ENCODE measurements around the gene LETM1.
"Not testable (repeated sequence)": the region's sequence is repeated elsewhere in the genome, so short reads cannot be mapped to it uniquely, and the experiment has no call there.

Gene LETM1

GRCh38 chr4:1851160-1851559, 4.8 kb downstream of the LETM1 start:
- no peak for DNase-seq

- DNase-seq = no peak
Observed at GRCh38 chr4:1850276-1850675, 5.7 kb downstream of the LETM1 start.

GRCh38 chr4:1846580-1846979, 9.4 kb downstream of the LETM1 start:
- DNase-seq = no peak

GRCh38 chr4:1844618-1845017, 11.3 kb downstream of the LETM1 start:
- DNase-seq = not testable (repeated sequence)

- DNase-seq = no peak
Observed at GRCh38 chr4:1843852-1844251, 12.1 kb downstream of the LETM1 start.

DNA sequence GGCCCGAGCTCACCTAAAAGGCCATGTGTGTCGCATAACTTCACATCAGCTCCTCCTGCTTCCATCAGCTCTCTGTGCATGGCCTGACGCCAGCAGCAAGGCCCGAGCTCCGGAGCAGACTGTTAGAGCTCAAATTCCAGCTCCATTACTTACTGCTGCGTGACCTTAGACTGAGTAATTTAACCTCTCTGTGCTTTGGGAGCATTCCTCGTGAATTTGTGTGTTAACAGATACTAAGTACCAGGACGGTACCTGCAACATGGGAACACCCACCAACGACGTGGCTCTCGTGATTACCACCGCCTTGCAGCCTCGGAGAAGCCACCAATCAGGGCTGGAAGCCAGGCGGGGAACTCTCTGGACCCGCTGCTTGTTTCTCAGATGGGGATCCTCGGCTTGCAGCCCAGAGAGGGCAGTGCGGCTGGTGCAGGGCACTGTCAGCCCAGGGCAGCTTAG, 12.9 kb downstream of the LETM1 start:
- no peak for DNase-seq

GRCh38 chr4:1842339-1842895, 13.5 kb downstream of the LETM1 start:
- DNase-seq = no peak

DNA sequence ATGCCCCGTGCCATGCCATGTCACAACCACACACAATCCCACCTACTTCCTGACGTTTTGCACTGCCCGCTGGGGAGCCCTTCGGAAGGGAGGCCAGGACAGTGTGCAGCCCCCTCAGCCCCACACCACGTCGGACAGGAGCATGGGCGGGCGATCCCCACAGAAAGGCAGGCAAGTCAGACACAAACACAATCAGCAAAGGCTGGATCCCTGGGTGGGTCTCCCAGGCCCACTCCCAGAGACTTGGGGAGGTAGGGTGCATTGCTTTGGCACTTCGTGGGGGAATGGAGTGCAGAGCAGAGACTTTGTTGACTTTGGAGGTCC, 14.1 kb downstream of the LETM1 start:
- no peak for DNase-seq

- DNase-seq = no peak
Observed at GRCh38 chr4:1841201-1841886, 14.6 kb downstream of the LETM1 start.

- no peak for DNase-seq
Observed at GRCh38 chr4:1839282-1839681, 16.7 kb downstream of the LETM1 start.

GRCh38 chr4:1837069-1837468, 18.9 kb downstream of the LETM1 start:
- DNase-seq = no peak

DNA sequence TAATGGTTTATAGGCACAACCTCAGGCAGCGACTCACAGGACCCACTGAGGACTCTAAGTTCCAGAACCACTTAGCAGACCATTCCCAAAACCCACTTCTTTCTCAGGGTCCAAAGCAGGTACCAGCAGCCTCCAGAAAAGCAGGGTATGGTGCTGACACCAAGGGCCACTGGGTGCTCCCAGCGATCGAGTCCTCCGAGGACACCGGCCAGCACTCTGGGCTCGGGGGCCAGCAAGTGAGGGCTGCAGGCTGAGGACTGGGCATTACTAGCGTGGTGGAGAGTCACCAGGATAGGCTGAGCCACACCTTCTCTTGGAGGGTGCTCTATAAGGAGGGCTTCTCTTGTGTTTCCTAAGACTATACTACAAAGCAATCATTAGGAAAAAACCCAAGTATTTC, 19.3 kb downstream of the LETM1 start:
- DNase-seq = no peak

DNA sequence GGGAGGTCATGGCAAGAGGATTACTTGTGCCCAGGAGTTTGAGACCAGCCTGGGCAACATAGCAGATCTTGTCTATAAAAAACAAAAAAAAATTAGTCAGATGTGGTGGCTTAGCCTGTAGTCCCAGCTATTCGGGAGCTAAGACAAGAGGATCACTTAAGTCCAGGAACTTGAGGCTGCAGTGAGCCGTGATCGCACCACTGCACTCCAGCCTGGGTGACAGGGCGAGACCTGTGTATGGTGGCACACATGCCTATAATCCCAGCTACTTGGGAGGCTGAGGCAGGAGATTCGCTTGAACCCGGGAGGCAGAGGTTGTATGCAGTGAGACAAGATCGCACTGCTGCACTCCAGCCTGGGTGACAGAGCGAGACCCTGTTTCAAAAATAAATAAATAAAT, 20.1 kb downstream of the LETM1 start:
- DNase-seq = not testable (repeated sequence)

- no peak for DNase-seq
Observed at GRCh38 chr4:1834047-1834775, 21.7 kb downstream of the LETM1 start.

DNA sequence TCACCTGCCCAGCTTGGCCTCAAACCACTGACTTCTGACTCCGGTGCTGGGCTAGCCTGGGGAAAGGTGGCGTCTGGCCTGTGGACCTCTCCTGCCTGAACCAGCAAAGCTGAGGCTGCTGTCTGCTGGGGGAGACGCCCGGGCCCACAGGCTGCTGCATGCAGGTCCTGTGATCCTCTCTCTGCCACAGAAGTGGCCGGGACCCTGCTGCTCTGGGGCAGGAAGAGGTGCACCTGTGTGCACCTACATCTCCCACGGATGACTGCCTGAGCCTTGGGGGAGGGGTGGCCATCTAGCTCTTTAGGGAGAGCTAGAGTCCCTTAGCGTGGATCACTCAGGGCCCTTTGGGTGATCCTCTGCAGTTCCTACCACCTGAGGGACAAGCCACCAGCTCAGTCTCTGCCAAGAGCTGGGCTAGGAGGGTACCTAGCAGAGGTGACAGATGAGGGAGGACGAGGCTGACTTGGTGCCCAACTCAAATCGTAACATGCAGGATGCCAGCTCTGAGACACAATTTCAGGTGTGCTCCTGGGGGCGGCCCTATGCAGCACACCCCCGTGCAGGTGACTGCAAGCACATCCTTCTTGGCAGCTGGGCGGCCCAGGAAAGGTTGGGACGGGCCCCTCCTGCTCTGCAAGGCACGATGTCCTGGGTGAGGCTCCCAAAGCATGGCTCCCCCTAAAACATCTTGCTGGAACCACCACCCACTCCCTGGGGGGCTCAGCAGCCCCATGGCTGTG, 22.5 kb downstream of the LETM1 start:
- no peak for DNase-seq

DNA sequence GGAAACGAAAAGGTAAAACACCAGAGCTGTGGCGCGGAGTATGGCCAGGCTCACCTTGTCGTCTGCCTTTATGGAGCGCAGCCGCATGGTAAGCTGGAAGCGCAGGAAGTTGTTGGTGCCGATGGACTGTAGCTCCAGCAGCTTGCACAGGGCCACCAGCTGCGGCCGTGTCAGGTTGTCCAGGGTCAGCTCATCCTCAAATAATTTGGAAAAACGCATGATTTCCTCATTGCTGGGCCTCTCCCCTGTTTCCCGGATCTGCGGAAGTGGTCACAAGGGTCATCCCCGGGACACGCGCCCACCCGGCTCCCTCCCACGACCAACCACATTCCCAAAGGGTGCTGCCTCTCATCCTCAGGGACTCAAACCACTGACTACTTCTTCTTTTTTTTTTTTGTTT, 23.3 kb downstream of the LETM1 start:
- no peak for DNase-seq

DNA sequence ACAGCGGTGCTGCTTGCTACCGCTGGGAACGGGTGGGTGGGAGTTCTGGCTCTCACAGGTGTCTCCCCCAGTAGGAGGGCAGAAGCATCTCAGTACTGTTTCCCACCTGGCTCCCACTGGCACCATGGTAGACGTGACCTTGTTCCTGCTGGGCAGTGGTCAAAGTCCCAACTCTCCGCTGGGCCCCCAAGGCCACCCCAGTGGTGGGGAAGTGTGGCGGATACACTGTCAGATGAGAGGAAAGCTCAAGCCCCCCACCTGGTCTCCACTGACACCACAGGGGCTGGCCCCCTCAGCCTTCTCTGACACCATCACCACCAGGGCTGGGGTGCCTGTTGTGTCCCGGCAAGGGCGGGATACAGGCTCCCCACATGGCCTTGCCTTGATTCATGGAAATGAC, 24.6 kb downstream of the LETM1 start:
- no peak for DNase-seq

DNA sequence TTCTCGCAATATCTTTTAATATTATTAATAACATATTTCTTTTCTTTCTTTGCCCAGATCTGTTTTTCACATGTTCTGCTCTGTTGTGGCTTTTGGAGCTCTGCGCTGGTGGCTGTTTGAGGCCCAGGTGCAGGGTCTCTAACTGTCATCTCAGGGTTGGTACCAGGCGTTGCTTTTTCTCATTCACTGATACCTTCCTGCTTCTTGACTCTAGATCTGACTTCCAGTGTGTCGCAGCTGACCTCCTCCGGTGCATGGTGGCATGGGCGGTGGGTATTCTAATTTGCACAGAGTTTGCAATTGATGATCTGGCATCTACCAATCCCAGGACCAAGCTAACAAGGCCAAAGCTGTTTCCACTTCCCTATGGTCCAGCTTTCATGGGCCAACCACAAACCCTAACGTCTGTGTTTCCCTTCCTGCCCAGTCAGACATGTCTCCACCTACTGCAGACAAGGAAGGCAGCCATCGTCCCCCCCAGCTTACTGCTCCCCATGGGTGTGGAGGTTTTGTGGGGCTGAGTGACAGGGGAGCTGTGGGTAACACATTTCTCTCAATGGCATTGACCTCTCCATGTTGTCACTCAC, 25.2 kb downstream of the LETM1 start:
- no peak for DNase-seq

DNA sequence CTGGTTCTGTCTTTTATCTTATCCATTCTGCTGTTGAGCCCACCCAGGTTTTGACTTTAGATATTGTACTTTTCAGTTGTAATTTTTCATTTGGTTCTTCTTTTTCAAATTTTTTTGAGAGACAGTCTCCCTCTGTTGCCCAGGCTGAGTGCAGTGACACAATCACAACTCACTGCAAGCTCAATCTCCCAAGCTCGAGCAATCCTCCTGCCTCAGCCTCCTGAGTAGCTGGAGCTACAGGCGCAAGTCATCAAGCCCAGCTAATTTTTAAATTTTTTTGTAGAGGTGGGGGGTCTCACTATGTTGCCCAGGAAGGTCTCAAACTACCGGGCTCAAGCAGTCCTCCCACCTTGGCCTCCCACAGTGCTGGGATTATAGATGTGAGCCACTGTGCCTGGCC, 25.7 kb downstream of the LETM1 start:
- no peak for DNase-seq

GRCh38 chr4:1826531-1827350, 29.2 kb downstream of the LETM1 start:
- DNase-seq = no peak

DNA sequence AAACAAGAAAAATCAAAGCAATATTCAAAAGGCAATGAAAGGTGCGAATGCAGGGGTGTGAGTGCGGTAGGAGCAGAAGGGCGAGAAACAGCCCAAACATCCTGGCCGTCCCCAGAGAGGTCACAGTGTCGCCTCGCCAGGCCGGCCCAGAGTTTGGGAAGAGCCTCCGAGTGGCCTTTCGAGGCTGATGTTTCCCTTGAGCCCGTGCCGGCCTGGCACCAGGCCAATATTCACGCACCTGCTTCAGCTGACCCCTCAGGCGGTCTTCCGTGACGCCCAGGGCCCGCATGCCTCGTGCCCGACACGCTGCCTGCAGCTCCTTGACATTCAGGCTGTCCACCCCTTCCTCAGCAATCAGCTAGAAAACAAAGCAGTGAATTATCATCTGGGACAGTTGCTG, 30.6 kb downstream of the LETM1 start:
- no peak for DNase-seq

DNA sequence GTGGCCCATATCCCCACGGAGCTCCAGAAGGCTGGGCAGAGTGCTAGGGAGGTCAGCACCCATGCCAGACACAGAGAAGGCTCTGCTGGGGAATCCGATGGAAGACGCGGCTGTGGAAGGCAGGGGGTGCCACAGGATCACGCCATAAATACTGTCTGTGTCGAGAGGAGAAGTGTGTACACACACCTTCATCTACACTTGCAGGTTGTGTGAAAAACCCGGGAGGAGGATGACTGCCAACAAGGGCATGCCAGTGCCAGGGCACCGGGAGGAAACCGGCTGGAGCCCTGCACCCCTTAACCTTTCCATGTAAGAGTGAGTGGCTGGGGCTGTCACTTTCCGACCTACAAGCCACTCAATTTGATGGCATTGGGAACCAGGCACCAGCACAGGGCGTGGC, 31.2 kb downstream of the LETM1 start:
- DNase-seq = no peak

GRCh38 chr4:1823545-1823932, 32.4 kb downstream of the LETM1 start:
- no peak for DNase-seq

Measured in NCI-H1930 (cell line).